ENCODE results near the gene PCSK5.

The PCSK5 gene

GRCh38 chr9:76232861-76233489 lies 342.5 kb downstream of the PCSK5 start:
- H3K4me3 ChIP-seq (ENCODE audit: low read length) = no peak overlapping the region
- no peak for DNase-seq (ENCODE audit: low read depth)
- TF ChIP-seq CTCF (IDR thresholded peaks at IDR 0.05; ENCODE audit: insufficient read depth, low read depth, low read length, missing control alignments) = no peak

- DNase-seq (ENCODE audit: low read depth) = no peak
- no peak overlapping the region for H3K4me3 ChIP-seq (ENCODE audit: low read length)
- no peak for TF ChIP-seq CTCF (IDR thresholded peaks at IDR 0.05; ENCODE audit: insufficient read depth, low read depth, low read length, missing control alignments)
Measured at GRCh38 chr9:76240578-76240977, 350.1 kb downstream of the PCSK5 start.

- DNase-seq (ENCODE audit: low read depth) = no peak
- no peak overlapping the region for H3K4me3 ChIP-seq (ENCODE audit: low read length)
- TF ChIP-seq CTCF (IDR thresholded peaks at IDR 0.05; ENCODE audit: insufficient read depth, low read depth, low read length, missing control alignments) = no peak
Measured at GRCh38 chr9:76245518-76245917, 355.0 kb downstream of the PCSK5 start.

- H3K4me3 ChIP-seq (ENCODE audit: low read length) = no peak overlapping the region
- DNase-seq (ENCODE audit: low read depth) = no peak
- TF ChIP-seq CTCF (IDR thresholded peaks at IDR 0.05; ENCODE audit: insufficient read depth, low read depth, low read length, missing control alignments) = no peak
Measured at GRCh38 chr9:76246680-76247079, 356.2 kb downstream of the PCSK5 start.

- no peak for TF ChIP-seq CTCF (IDR thresholded peaks at IDR 0.05; ENCODE audit: insufficient read depth, low read depth, low read length, missing control alignments)
- peak; percentile 65 for DNase-seq (ENCODE audit: low read depth)
- H3K4me3 ChIP-seq (ENCODE audit: low read length) = no peak overlapping the region
Measured at GRCh38 chr9:76247426-76247825, 357.0 kb downstream of the PCSK5 start.

- TF ChIP-seq CTCF (IDR thresholded peaks at IDR 0.05; ENCODE audit: insufficient read depth, low read depth, low read length, missing control alignments) = no peak
- DNase-seq (ENCODE audit: low read depth) = no peak
- H3K4me3 ChIP-seq (ENCODE audit: low read length) = no peak overlapping the region
Measured at GRCh38 chr9:76249309-76249708, 358.8 kb downstream of the PCSK5 start.

GRCh38 chr9:76255781-76256455 lies 365.4 kb downstream of the PCSK5 start:
- H3K4me3 ChIP-seq (ENCODE audit: low read length) = no peak overlapping the region
- DNase-seq (ENCODE audit: low read depth) = peak; percentile 89
- no peak for TF ChIP-seq CTCF (IDR thresholded peaks at IDR 0.05; ENCODE audit: insufficient read depth, low read depth, low read length, missing control alignments)

Data from epithelial cell of esophagus (primary cell).